ENCODE results near the gene AEBP1.

DNA sequence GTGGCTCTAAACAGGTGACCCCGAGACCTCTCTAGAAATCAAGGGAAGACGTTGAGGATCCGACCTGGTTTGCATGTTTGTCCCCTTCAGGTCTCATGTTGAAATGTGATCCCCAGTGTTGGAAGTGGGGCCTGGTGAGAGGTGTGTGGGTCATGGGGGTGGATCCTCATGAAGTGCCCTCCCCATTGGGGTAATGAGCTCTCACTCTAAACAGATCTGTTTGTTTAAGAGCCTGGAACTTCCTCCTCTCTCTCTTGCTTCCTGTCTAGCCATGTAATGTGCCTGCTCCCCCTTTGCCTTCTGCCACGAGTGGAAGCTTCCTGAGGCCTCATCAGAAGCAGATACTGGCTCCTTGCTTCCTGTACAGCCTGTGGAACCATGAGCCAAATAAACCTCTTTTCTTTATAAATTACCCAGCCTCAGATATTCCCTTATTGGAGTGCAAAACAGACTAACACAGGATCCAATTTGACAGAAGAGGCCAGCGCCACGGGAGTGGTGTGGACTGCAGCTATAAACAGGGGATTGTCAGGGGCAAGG lies 11.0 kb upstream of the AEBP1 start:
- TF ChIP-seq, protein P1, sequence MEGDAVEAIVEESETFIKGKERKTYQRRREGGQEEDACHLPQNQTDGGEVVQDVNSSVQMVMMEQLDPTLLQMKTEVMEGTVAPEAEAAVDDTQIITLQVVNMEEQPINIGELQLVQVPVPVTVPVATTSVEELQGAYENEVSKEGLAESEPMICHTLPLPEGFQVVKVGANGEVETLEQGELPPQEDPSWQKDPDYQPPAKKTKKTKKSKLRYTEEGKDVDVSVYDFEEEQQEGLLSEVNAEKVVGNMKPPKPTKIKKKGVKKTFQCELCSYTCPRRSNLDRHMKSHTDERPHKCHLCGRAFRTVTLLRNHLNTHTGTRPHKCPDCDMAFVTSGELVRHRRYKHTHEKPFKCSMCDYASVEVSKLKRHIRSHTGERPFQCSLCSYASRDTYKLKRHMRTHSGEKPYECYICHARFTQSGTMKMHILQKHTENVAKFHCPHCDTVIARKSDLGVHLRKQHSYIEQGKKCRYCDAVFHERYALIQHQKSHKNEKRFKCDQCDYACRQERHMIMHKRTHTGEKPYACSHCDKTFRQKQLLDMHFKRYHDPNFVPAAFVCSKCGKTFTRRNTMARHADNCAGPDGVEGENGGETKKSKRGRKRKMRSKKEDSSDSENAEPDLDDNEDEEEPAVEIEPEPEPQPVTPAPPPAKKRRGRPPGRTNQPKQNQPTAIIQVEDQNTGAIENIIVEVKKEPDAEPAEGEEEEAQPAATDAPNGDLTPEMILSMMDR (IDR thresholded peaks at IDR 0.05; ENCODE audit: borderline replicate concordance, extremely low read depth, low read length, poor library complexity, severe bottlenecking): no peak
- TF ChIP-seq EZH2 (IDR thresholded peaks at IDR 0.05; ENCODE audit: borderline replicate concordance, low read depth, low read length, severe bottlenecking): no peak

Measured in DND-41 (cell line).